HEK293 (cell line): ENCODE data around the gene MYOM1.

ENCODE experiments used
- CTCF ChIA-PET: fragments of 350-600 bp; formaldehyde crosslinking; extraction: SDS; loops from one replicate; lab custom pipeline; 2021; ENCODE audit warnings: antibody characterized with exemption; lab: Yijun Ruan, JAX
- POLR2A ChIA-PET: fragments of 300-600 bp; formaldehyde crosslinking; extraction: SDS; loops from one replicate; lab custom pipeline; 2020; ENCODE audit warnings: antibody characterized with exemption, inconsistent platforms; lab: Yijun Ruan, JAX
- H3K27ac ChIP-seq: fragments of 200-500 bp; sonication (Bioruptor generic); 2 replicates; pipeline ENCODE4 v1.5.1; 2014; ENCODE audit warnings: low read depth, low read length, control low read depth, inconsistent platforms; ENCODE audit errors: extremely low read depth
- H3K36me3 ChIP-seq, 2 experiments: fragments of 200-500 bp in 1 of 2; sonication (Bioruptor generic) in 1 of 2; 1 replicate in 1 of 2; 2 replicates in 1 of 2; pipeline ENCODE4 v1.5.1; 2014 to 2017; ENCODE audit warnings: inconsistent platforms in 2 of 2, low read length in 2 of 2; ENCODE audit not compliant: control insufficient read depth in 2 of 2, insufficient read depth in 1 of 2
- H3K4me1 ChIP-seq: fragments of 200-500 bp; sonication (Bioruptor generic); 2 replicates; pipeline ENCODE4 v1.5.1; 2014; ENCODE audit warnings: mild to moderate bottlenecking, low read length, inconsistent platforms; ENCODE audit not compliant: control insufficient read depth, insufficient read depth
- H3K4me3 ChIP-seq: 2 replicates; pipeline ENCODE4 v1.5.1; 2011; ENCODE audit warnings: low read depth, mild to moderate bottlenecking, control low read depth, low read length, moderate library complexity
- H3K9me3 ChIP-seq: fragments of 200-500 bp; sonication (Bioruptor generic); 2 replicates; pipeline ENCODE4 v1.5.1; 2014; ENCODE audit warnings: low read depth, low read length, inconsistent platforms; ENCODE audit not compliant: control insufficient read depth, insufficient read depth
- EGR2 ChIP-seq: fragments of 450-650 bp; formaldehyde crosslinking; IDR thresholded peaks from 2 replicates; pipeline ENCODE4 v1.5.1; 2016; ENCODE audit warnings: low read depth, missing biosample characterization, missing genetic modification characterization
- KLF7 ChIP-seq: fragments of 450-650 bp; formaldehyde crosslinking; IDR thresholded peaks from 2 replicates; pipeline ENCODE4 v1.5.1; 2016; ENCODE audit warnings: missing biosample characterization, missing genetic modification characterization, borderline replicate concordance
- KLF8 ChIP-seq: fragments of 450-650 bp; formaldehyde crosslinking; IDR thresholded peaks from 2 replicates; pipeline ENCODE4 v1.5.1; 2016; ENCODE audit warnings: missing biosample characterization, missing genetic modification characterization
- TSHZ1 ChIP-seq: fragments of 450-650 bp; formaldehyde crosslinking; IDR thresholded peaks from 2 replicates; pipeline ENCODE4 v1.5.1; 2016; ENCODE audit warnings: missing biosample characterization, missing genetic modification characterization, borderline replicate concordance
- WT1 ChIP-seq: fragments of 450-650 bp; formaldehyde crosslinking; IDR thresholded peaks from 2 replicates; pipeline ENCODE4 v1.5.1; 2016; ENCODE audit warnings: missing biosample characterization, missing genetic modification characterization
- ZBTB26 ChIP-seq: fragments of 450-650 bp; formaldehyde crosslinking; optimal IDR thresholded peaks from 2 replicates; pipeline ENCODE3; 2016; ENCODE audit warnings: missing biosample characterization, mild to moderate bottlenecking, missing genetic modification characterization
- ZNF157 ChIP-seq: fragments of 450-650 bp; formaldehyde crosslinking; IDR thresholded peaks from 2 replicates; pipeline ENCODE4 v1.5.1; 2016; ENCODE audit warnings: missing biosample characterization, missing genetic modification characterization
- ZNF175 ChIP-seq: fragments of 450-650 bp; formaldehyde crosslinking; IDR thresholded peaks from 2 replicates; pipeline ENCODE4 v1.5.1; 2016; ENCODE audit warnings: missing biosample characterization, missing genetic modification characterization
- ZNF202 ChIP-seq: fragments of 450-650 bp; formaldehyde crosslinking; IDR thresholded peaks from 2 replicates; pipeline ENCODE4 v1.5.1; 2016; ENCODE audit warnings: missing biosample characterization, missing genetic modification characterization, borderline replicate concordance
- ZNF404 ChIP-seq: fragments of 450-650 bp; formaldehyde crosslinking; IDR thresholded peaks from 2 replicates; pipeline ENCODE4 v1.5.1; 2017; ENCODE audit warnings: missing biosample characterization, missing genetic modification characterization
- ZNF416 ChIP-seq: fragments of 450-650 bp; formaldehyde crosslinking; IDR thresholded peaks from 2 replicates; pipeline ENCODE4 v1.5.1; 2016; ENCODE audit warnings: missing biosample characterization, missing genetic modification characterization
- ZNF513 ChIP-seq: fragments of 450-650 bp; IDR thresholded peaks from 2 replicates; pipeline ENCODE4 v1.5.1; 2018; ENCODE audit warnings: missing biosample characterization, missing genetic modification characterization
- ZNF560 ChIP-seq: fragments of 450-650 bp; formaldehyde crosslinking; IDR thresholded peaks from 2 replicates; pipeline ENCODE4 v1.5.1; 2017; ENCODE audit warnings: missing biosample characterization, missing genetic modification characterization, borderline replicate concordance
- ZNF561 ChIP-seq: fragments of 450-650 bp; IDR thresholded peaks from 2 replicates; pipeline ENCODE4 v1.5.1; 2018; ENCODE audit warnings: missing biosample characterization, missing genetic modification characterization, borderline replicate concordance
- ZNF621 ChIP-seq: fragments of 450-650 bp; formaldehyde crosslinking; IDR thresholded peaks from 2 replicates; pipeline ENCODE4 v1.5.1; 2017; ENCODE audit warnings: missing biosample characterization, missing genetic modification characterization
- ZNF670 ChIP-seq: fragments of 450-650 bp; formaldehyde crosslinking; IDR thresholded peaks from 2 replicates; pipeline ENCODE4 v1.5.1; 2016; ENCODE audit warnings: missing biosample characterization, missing genetic modification characterization, low read depth
- ZNF776 ChIP-seq: fragments of 450-650 bp; formaldehyde crosslinking; IDR thresholded peaks from 2 replicates; pipeline ENCODE4 v1.5.0; 2017; ENCODE audit warnings: missing biosample characterization, missing genetic modification characterization, borderline replicate concordance
- TF ChIP-seq, protein P1 (sequence below): fragments of 450-650 bp; formaldehyde crosslinking; IDR thresholded peaks from 2 replicates; pipeline ENCODE4 v1.5.1; 2016; ENCODE audit warnings: missing biosample characterization, missing genetic modification characterization
- TF ChIP-seq, protein P2 (sequence below): fragments of 450-650 bp; formaldehyde crosslinking; IDR thresholded peaks from 2 replicates; pipeline ENCODE4 v1.5.1; 2017; ENCODE audit warnings: missing biosample characterization, missing genetic modification characterization

Gene MYOM1

GRCh38 chr18:3148930-3149535, 70.7 kb downstream of the MYOM1 start:
- Histone ChIP-seq H3K4me1 (no peaks in the 10 kb centered on the region), H3K4me3 (no peak overlapping the region), H3K36me3 (no peaks in the 10 kb centered on the region), H3K9me3 (no peaks in the 10 kb centered on the region), H3K27ac (no peak overlapping the region)
- ChIA-PET POLR2A (no interaction called here), CTCF (interaction anchor here (1.1 to 2.0 kb wide), 4 partner anchors 20 to 216 kb away, joined by 3 to 8 read pairs (median 4); no protein-coding TSS in a partner anchor)
- TF ChIP-seq ZNF175, result no peak
- TF ChIP-seq ZNF513 (tag by site-specific recombination), result no peak
- no peak for TF ChIP-seq ZBTB26
- TF ChIP-seq ZNF202 (tag by site-specific recombination), result no peak
- TF ChIP-seq WT1 (tag by site-specific recombination), result no peak
- TF ChIP-seq, protein P1, sequence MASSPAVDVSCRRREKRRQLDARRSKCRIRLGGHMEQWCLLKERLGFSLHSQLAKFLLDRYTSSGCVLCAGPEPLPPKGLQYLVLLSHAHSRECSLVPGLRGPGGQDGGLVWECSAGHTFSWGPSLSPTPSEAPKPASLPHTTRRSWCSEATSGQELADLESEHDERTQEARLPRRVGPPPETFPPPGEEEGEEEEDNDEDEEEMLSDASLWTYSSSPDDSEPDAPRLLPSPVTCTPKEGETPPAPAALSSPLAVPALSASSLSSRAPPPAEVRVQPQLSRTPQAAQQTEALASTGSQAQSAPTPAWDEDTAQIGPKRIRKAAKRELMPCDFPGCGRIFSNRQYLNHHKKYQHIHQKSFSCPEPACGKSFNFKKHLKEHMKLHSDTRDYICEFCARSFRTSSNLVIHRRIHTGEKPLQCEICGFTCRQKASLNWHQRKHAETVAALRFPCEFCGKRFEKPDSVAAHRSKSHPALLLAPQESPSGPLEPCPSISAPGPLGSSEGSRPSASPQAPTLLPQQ (tag by site-specific recombination), result no peak
- no peak for TF ChIP-seq ZNF776
- TF ChIP-seq ZNF157 (tag by site-specific recombination), result no peak
- no peak for TF ChIP-seq KLF7 (tag by site-specific recombination)
- TF ChIP-seq EGR2 (tag by site-specific recombination), result no peak
- no peak for TF ChIP-seq ZNF670 (tag by site-specific recombination)
- TF ChIP-seq ZNF404 (tag by site-specific recombination), result no peak
- TF ChIP-seq ZNF561 (tag by site-specific recombination), result no peak
- no peak for TF ChIP-seq KLF8
- TF ChIP-seq TSHZ1, result no peak
- TF ChIP-seq ZNF621 (tag by site-specific recombination), result no peak
- TF ChIP-seq ZNF560 (tag by site-specific recombination), result no peak
- TF ChIP-seq, protein P2, sequence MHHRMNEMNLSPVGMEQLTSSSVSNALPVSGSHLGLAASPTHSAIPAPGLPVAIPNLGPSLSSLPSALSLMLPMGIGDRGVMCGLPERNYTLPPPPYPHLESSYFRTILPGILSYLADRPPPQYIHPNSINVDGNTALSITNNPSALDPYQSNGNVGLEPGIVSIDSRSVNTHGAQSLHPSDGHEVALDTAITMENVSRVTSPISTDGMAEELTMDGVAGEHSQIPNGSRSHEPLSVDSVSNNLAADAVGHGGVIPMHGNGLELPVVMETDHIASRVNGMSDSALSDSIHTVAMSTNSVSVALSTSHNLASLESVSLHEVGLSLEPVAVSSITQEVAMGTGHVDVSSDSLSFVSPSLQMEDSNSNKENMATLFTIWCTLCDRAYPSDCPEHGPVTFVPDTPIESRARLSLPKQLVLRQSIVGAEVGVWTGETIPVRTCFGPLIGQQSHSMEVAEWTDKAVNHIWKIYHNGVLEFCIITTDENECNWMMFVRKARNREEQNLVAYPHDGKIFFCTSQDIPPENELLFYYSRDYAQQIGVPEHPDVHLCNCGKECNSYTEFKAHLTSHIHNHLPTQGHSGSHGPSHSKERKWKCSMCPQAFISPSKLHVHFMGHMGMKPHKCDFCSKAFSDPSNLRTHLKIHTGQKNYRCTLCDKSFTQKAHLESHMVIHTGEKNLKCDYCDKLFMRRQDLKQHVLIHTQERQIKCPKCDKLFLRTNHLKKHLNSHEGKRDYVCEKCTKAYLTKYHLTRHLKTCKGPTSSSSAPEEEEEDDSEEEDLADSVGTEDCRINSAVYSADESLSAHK (tag by site-specific recombination), result no peak
- no peak for TF ChIP-seq ZNF416
